HG03378 (cell line): ENCODE measurements around the gene KCTD1.
A peak's percentile ranks its signal among the peaks of the same experiment; 100 is the strongest.

Source experiments
- ATAC-seq: cut with Tn5 transposase; IDR thresholded peaks from one replicate; pipeline ENCODE4 v1.9.1; 2021; ENCODE audit warnings: mild to moderate bottlenecking, moderate library complexity; ENCODE audit not compliant: unreplicated experiment

KCTD1 gene

DNA sequence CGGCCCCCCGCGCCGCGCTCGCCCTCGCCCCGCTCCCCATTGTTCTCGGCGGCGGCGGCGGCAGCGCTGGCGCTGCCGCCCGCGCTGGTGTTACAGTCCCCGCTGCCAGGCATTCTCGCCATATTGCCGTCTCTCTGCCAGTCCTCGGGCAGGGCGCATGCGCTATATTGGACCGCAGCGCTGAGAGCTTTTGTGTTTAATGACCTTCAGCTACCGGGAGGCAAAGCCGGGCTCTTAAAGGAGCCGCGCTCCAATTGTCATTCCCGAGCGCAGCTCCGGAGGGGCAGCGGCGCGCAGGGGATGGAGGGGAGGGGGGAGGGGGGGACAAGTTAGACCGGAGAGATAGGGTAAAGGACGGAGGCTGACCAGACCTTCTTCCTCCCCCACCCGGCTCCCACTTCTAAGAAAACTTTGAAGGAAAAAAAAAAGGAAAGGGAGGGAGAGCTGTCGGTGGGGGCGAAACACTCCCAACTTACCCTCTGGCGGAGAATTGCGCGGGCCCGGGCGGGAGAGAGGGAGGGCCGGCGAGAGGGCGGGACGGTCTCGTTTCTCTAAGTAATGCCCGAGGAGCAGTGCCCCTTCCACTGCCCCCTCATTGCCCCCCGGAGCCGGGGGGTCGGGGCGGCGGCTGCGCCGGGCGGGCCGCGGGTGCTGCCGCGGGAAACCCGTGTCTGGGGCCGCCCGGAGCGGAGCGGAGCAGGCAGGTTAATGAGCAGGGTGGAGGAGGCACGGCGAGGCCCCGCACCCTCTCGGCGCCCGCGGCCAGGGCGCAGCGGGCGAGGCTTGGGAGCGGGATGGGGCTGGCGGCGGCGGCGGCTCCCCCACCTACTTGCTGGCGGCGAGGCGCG is at the start of gene KCTD1:
Gene KCTD1, minus strand, starts transcription at position 139 of the 848 bp plus-strand sequence. Its CDS starts 17 bp downstream, at position 122.
- peak; percentile 68 for ATAC-seq

DNA sequence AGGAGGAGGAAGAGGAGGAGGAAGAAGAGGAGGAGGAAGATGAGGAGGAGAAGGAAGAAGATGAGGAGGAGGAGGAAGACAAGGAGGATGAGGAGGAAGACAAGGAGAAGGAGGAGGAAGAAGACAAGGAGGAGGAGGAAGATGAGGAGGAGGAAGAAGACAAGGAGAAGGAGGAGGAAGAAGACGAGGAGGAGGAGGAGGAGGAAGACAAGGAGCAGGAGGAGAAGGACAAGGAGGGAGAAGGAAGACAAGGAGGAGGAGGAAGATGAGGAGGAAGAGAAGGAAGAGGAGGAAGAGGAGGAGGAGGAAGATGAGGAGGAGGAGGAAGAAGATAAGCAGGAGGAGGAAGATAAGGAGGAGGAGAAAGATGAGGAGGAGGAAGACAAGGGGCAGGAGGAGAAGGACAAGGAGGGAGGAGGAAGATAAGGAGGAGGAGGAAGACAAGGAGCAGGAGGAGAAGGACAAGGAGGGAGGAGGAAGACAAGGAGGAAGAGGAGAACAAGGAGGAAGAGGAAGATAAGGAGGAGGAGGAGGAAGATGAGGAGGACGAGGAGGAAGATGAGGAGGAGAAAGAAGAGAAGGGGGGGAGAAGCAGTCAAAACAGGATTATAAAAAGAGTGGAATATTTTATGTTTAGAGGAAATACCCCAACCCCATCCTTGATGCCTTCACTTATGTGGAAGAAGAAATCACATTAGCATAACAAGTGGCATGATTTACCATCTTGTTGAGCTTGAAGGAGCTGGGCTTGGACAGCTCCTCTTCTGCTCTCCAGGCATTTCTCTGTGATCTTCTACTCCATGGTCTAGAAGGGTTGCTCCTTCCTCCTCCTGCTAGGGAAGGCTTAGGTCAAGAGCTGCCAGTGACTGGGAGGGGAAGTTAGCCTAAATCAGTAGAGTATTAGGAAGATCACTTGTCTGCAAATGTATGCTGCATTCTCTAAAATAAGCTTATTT is 45.3 kb upstream of the KCTD1 start:
- no peak for ATAC-seq

DNA sequence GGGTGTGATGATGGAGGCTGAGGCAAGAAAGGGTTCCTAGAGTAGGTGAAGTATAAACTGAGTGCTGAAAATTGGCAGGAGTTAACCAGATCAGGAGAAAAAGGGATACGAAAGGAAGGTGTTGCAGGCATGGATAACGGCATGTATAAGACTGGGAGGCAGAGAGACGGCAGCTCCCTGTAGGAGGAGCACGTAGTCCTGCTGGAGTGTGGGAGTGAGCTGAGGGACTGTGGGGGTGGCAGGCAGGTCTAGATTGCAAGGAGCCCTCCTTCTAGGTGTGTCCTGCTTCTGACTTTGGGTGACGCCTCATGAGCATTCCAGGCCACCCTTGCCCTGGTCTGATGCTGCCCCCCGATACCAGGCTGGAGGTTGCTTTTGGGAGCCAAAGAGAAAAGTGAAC is 36.4 kb upstream of the KCTD1 start:
- ATAC-seq, result no peak

DNA sequence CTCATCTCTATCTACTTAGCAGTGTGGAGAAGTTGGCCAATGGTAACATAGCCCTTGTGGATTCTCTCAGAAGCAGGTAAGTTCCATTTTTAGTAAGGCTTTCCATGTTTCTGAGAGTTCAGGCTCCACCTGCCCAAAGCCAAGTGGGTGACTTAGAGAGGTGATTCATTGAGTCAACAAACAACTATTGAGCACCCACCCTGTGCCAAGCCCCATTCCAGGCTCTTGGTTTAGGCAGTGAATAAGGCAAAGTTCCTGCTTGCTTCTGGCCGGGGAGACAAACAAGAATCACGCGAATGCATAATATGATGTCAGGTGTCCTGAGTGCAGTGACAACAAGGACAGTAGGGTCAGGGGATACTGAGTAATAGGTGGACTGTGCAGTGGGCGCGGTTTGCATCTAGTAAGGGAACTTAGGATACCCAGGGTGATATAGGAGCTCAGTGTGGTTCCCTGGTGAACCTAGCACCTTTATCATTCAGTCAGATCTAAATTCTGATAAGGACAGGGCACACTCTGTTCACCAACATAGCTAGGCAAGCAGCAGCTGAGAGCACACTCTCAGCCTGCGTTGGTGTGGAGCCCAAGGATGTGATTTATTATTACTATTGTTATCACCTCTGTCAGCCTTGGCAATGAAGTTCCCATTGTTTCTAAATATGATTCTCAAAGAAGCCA is 31.7 kb upstream of the KCTD1 start:
- ATAC-seq, result no peak

DNA sequence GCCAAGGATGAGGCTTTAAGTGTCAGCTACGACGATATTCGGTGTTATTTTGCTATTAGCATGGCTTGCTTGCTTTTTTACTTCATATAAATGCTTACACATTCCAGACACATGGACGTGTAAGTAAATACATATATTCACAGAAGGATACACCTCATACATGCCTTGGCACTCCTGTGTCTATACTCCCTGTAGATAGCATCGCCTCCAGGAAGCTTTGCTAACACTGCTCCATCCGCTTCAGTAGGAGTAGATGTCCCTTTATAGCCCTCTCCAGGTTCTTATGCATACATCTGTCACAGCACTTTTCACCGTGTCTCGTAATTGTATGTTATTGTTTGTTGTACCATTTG is 27.5 kb upstream of the KCTD1 start:
- ATAC-seq, result no peak

DNA sequence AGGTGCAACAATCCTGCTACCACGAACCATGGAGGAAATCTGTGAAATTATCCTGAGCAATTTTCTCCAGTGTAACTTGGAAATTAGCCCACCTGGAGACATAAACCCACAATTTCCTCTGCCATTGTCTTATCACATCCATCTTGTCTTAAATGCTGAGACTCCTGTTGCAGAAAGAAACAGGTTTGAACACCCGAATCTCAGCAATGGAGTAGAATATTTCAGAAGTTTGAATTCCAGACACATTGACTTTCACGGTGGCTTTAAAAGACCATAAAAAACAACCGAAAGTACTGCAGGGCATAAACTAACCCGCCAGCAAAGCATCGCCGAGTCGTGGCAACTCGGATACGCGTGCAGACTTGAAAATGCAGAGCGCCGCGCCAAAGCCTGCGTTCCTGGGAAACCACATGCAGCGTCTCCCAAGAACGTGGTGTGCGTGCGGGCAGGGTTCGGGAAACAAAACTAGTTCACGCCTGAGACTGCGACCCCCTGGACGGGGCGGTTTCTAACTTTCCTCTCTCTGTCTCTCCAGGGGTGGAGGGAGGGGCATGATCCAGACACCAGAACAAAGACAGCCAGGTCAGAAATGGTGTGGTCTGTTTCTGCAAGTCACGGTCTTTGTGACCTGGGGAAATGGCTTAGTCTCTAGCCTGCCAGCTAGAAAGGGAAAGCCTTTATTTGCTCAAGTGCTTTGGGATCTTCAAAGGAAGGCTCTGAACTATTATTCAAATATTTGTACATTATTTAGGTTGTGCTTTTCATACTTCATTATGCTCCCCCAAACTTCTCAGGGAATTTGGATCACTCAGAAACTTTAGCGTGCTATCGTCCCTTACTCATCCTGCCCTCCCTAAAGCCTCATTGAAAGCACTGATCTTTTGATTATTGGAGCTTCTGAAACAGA is 26.9 kb upstream of the KCTD1 start:
- no peak for ATAC-seq

DNA sequence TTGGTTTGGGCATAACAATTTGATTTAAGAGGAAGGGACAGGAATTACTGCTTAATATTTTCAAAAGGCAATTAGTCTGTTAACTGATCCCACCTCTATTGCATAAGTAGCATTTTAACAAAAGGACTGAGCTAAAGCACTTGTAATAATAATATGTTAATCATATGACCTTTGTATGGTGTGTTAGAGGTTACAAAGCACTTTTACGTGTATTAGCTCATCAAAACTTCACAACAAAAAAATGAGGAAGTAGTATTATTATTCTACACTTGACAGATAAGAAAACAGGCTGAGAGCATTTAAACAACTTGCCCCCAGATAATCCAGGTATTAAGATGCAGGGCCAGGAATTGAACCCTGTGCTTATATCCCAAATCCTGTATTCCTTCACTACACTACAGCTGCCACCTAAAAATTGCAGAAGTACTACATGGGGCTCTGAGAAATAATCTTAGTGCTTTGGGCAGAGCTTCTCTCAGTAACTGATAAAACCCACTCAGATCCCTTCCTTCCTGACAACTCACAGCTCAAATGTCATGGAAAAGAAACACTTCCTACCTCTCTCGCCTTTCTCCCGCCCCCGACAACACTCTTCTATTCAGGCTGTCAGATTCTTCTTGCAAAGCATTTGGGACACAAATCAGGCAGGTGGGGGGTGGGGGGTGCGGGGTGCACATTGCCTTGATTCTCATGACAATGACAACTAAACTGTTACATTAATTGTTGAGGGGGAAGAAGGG is 20.7 kb upstream of the KCTD1 start:
- no peak for ATAC-seq

DNA sequence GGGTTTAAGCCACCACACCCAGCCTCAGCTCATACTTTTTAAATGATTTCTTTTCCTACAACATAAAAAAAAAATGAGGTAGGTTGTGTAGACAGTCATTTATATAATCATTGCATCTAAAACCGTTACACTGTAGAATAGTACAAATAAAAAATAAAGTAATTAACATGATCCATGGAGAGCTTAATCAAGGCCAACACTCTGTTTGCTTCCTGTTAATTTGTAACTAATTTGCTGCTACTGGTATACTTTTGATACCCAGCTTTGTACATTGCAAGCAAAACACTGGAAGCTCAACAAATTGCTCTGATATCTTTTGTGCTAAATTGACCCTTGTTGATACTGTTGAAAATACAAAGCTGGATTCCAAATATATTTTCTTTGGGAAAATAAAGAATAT is 20.2 kb upstream of the KCTD1 start:
- no peak for ATAC-seq

DNA sequence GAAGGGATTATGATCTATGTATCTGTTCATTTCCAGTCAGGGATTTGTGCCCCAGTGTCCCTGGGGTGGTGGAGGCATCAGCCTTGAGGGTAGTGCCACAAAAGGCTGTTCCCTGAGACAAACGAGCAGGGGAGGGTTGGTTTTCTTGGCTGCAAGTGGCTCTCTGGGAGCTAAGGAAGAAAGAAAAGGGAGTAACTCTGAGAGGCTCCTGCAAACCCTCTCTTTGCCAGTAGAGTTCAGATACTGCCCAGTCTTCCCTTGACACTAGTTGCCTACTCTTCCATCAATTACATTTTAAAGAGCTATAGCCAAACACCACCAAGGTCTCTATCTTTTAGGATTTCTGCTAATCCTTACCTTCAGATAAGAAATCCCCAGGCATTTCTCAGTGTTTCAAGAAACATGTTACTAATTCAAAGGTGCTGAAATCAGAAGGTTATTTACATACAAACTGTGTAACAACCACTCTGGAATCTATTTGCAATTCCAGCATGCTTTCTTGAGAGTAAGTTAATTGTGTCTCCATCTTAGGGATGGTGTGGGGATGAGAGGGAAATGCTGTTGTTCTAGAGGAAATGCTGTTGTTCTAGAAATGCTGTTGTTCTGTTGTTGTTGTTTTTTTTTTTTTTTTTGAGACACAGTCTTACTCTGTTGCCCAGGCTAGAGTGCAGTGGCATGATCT is 18.7 kb upstream of the KCTD1 start:
- ATAC-seq, result no peak

DNA sequence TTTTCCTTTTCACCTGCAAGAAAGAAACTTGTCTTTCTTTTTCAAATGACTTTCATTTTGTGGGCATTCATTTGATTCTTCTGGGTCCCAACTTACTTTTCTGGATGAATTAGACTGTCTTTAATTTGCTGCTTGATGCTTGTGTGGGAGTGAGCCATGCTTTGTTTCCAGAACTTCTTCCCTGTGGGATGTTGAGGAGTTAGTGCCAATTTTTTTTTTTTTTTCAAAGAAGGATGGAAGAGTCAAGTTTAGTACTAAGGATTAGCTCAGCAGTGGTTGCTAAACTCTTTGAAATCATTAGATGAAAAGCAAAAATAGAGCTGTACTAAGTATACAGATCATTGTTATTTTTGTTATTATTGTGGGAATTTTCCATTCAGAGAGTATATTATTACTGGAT is 17.2 kb upstream of the KCTD1 start:
- no peak for ATAC-seq

DNA sequence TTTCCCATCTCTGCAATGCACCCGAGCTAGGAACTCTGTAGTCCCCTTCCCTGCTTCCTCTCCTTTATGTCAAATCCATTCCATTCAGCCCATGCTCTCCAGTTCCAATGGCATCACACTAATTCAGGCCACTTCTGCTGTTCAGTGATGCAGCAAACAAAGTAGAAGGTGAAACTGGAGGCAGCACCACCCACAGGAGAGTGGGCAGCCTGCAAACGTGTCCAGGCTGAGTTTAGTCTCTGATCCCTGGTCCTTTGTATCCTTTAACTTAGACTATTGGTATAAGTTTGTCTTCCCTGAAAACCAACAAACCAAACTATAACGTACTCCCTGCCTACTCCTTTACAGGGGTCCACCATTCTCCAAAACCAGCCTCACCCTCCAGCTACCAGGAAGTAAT is 14.7 kb upstream of the KCTD1 start:
- ATAC-seq, result no peak

DNA sequence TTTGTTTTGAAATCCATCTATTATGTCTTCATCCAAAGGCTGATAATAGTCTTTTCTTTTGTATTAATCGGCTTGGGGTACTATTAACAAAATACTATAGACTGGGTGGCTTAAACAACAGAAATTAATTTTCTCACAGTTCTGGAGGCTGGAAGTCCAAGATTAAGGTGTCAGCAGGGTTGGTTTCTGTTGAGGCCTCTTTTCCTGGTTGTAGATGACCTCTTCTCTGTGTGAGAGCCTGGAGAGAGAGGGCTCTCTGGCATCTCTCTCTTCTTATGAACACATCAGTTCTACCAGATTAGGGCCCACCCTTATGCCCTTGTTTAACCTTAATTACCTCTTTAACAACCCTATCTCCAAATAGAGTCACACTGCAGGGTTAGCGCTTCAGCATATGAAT is 14.2 kb upstream of the KCTD1 start:
- ATAC-seq, result no peak

DNA sequence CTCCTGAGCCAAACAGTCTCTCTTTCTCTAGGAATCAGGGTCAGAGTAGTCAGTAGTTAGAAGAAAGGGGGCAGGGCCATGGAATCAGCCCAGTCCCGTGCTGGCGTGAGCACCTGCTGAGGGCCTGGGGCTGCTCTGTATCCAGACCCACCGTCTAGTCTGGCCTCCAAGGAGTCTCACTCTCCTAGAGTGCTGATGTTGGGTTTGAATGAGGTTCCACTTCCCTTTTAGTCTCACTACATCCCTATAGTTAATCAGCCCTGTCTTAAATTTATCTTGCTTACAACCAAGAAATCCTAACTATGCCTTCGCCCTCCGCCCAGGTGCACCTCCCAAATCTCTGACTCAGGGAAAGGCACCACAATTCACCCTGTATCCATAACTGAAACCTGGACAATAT is 13.4 kb upstream of the KCTD1 start:
- no peak for ATAC-seq

DNA sequence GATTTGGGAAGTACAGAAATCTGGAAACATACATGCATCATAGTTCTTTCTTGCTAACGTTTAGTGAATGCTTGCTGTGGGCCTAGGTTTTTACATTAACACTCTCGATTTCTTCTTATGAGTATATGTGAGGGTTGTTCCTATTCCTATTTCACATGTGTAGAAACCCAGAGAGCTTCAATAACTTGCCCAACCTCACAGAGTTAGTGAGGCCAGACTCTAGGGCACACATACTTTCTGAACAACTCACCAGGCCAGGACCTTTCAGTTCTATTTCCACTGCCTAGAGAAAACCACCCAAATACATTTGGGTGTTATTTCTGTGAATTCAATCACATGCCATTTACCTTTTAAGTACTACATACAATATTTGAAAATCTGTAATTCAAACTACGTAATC is 8.2 kb upstream of the KCTD1 start:
- peak; percentile 96 for ATAC-seq

DNA sequence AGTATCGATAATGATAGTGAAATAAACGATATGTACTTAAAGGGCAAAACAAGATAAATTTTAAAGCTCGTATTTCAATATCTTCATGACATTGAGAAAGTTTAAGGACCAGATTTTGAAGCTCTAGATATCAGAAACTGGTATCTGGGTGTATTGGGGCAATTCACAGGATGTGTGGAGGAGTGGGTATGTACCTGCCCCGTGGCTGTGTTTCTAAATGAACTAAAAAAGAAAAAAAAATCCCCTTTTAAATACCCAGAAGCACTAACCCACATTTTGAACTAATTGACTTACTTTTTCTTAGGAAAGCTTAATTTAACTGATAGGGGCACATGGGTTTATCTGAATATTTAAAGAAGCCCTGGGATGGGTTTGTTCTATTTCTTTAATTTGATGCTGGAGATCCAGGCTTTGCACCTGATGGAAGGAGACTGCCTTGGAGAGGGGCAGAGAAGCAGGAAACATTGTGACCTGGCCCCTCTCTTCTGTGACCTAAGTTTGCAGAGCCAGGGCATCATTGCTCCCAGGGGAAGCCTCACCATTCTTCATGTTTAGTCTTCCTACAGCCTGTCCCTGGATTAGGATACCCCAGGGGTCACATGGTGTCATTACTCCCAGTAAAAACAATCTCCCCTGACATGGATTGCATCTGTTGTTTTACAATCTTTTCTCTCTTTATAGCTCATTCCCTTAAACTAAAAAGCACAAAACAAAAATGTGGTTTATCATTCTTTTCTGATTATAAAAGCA is 7.6 kb upstream of the KCTD1 start:
- no peak for ATAC-seq

DNA sequence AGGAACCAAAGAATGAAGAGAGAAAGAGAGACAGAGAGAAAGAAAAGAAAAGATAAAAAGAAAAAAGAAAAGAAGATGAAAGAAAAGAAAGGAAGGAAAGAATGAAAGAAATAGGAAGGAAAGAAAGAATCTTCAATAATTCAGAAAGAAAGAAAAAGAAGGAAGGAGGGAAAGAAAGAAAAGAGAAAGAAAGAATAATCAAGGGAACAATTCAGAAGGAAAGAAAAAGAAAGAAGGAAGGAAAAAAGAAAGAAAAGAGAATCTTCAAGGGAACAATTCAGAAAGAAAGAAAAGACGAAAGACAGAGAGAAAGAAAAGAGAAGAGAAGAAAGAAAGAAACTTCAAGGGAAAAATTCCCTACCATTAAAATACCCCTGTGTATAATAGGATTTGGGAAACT is 5.6 kb upstream of the KCTD1 start:
- ATAC-seq, result no peak

DNA sequence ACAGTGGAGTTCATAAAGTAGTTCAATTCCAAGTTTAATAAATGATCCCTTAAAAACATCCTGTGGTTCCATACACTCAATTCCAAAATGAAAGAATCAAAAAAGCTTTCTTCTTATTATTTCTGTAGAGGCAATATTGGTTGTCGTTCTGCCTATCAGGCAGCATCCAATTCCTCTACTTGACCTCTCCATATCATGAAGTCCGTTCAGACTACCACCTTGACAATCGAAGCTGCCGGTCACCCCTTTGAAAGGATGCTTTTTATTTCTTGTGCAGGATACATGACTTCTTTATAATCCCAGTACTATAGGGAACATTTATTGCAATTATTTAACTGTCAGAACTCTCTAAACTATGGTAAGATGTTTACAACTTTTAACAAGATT is 3.3 kb upstream of the KCTD1 start:
- no peak for ATAC-seq

DNA sequence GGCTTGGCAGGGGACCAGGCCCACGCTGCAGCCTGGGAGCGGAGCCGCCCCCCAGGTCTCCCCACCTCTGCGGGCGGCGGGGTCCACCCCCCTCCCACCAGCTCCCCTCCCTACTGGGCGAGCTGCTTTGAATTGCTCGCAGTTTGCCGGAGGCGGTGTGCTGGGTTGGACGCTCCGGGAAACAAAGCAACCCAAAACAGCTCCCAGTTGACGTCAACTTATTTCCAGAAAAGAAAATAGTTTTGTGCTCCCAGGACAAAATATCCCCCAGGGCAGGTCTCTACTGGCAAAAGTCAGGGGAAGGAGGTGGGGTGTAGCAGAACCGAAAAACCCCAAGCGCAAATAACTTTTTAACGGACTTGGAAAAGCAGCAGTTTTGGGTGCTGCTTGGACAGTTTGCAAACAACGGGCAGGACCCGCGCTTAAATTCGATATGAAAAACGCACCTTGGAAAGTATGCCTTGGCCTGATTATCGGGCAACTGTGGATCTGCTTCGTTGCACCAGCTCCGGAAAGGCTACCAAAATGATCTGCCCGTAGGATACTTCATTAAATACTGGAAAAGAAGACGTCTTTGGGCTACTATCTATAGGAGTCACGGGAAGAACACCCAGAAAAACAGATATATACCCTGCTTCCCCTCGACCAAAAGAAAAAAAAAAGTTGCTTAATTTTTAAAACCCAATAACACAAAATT is 2.8 kb upstream of the KCTD1 start:
- ATAC-seq, result no peak
